Erythroblast (primary cell): ENCODE results near the gene ZNRF1.

Source experiments
- GATA1 ChIP-seq: IDR thresholded peaks from 2 replicates; pipeline ENCODE4 v1.6.1; 2011; ENCODE audit warnings: low read depth, mild to moderate bottlenecking, control low read depth, low read length, moderate library complexity
- POLR2A ChIP-seq: IDR thresholded peaks from 2 replicates; pipeline ENCODE4 v1.6.1; 2011; ENCODE audit warnings: mild to moderate bottlenecking, low read length

DNA sequence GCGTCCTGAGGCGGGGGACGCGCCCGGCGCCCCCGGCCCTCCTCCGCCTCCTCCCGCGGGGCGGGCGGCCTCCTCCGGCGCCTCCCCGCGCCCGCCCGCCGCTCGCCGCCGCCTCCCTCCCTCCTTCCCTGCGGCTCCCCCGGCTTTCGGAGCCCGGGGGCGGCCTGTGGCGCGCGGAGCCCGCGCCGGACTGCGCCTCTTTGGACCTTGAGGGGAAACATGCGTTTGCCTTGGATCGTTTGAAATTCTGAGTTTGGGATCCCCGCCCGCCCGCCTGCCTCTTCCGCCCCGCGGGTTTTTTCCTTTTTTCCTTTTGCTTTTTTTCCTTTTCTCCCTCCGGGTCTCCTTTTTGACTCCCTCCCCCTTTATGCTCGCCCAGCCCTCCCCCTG lies 390 bp downstream of the ZNRF1 start:
- TF ChIP-seq POLR2A (no peak), GATA1 (no peak)
